ENCODE results near the gene DCC.

- TF ChIP-seq POLR2A (IDR thresholded peaks at IDR 0.05) (no peak), CTCF (IDR thresholded peaks at IDR 0.05) (no peak), EP300 (IDR thresholded peaks at IDR 0.05) (no peak)
Measured at GRCh38 chr18:53553030-53553429, 1213.0 kb downstream of the DCC start.

Data from upper lobe of left lung (tissue), 4 donors.